GM21576 (cell line): ENCODE data around the gene POLN.

Experiments used
- ATAC-seq: cut with Tn5 transposase; IDR thresholded peaks from one replicate; pipeline ENCODE4 v1.9.1; 2021; ENCODE audit warnings: mild to moderate bottlenecking, moderate library complexity; ENCODE audit not compliant: unreplicated experiment

Gene POLN

GRCh38 chr4:2126309-2127043 is 115.4 kb downstream of the POLN start:
- no peak for ATAC-seq

GRCh38 chr4:2125831-2126230 is 116.1 kb downstream of the POLN start:
- ATAC-seq, result no peak

GRCh38 chr4:2125023-2125422 is 116.9 kb downstream of the POLN start:
- ATAC-seq, result no peak

GRCh38 chr4:2116687-2117400 is 125.1 kb downstream of the POLN start:
- no peak for ATAC-seq

GRCh38 chr4:2105559-2105958 is 136.4 kb downstream of the POLN start:
- ATAC-seq, result no peak

- ATAC-seq, result no peak
These were observed 137.2 kb downstream of the POLN start for GRCh38 chr4:2104556-2105345.

- ATAC-seq, result no peak
These were observed 137.9 kb downstream of the POLN start for GRCh38 chr4:2103843-2104547.

- no peak for ATAC-seq
These were observed 138.6 kb downstream of the POLN start for GRCh38 chr4:2103127-2103842.

GRCh38 chr4:2102045-2102883 is 139.7 kb downstream of the POLN start:
- no peak for ATAC-seq

GRCh38 chr4:2101346-2102044 is 140.4 kb downstream of the POLN start:
- ATAC-seq, result no peak

- ATAC-seq, result no peak
These were observed 145.8 kb downstream of the POLN start for GRCh38 chr4:2096073-2096609.

- ATAC-seq, result no peak
These were observed 146.5 kb downstream of the POLN start for GRCh38 chr4:2095236-2096072.

GRCh38 chr4:2094545-2094944 is 147.4 kb downstream of the POLN start:
- no peak for ATAC-seq

GRCh38 chr4:2093265-2093664 is 148.7 kb downstream of the POLN start:
- ATAC-seq, result no peak

- no peak for ATAC-seq
These were observed 149.3 kb downstream of the POLN start for GRCh38 chr4:2092669-2093053.

GRCh38 chr4:2091990-2092668 is 149.8 kb downstream of the POLN start:
- no peak for ATAC-seq

GRCh38 chr4:2090642-2091041 is 151.3 kb downstream of the POLN start:
- no peak for ATAC-seq
